Measurements from ENCODE around the gene SHROOM4.

Gene SHROOM4

DNA sequence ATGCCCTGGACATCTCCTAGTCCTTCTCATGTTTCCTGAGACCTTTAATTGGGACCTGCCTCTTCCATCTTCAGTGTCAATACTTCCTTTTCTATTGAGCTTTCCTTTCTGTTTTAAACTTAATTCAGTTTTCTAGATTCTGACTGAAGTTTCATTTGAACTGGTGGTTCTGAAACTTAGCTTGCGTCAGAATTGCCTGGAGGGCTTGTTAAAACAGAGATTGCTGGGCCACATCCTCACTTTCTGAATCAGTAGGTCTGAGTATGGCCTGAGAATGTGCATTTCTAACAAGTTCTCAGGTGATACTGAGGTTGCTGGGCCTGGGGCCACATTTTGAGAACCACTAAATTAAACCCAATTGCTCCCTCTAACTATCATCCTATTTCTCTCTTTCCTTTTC lies 191.2 kb downstream of the SHROOM4 start:
- POLR2A ChIA-PET: no interaction called here
- DNase-seq (ENCODE audit: low read depth, low spot score): no peak
- TF ChIP-seq, protein P1, sequence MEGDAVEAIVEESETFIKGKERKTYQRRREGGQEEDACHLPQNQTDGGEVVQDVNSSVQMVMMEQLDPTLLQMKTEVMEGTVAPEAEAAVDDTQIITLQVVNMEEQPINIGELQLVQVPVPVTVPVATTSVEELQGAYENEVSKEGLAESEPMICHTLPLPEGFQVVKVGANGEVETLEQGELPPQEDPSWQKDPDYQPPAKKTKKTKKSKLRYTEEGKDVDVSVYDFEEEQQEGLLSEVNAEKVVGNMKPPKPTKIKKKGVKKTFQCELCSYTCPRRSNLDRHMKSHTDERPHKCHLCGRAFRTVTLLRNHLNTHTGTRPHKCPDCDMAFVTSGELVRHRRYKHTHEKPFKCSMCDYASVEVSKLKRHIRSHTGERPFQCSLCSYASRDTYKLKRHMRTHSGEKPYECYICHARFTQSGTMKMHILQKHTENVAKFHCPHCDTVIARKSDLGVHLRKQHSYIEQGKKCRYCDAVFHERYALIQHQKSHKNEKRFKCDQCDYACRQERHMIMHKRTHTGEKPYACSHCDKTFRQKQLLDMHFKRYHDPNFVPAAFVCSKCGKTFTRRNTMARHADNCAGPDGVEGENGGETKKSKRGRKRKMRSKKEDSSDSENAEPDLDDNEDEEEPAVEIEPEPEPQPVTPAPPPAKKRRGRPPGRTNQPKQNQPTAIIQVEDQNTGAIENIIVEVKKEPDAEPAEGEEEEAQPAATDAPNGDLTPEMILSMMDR (IDR thresholded peaks at IDR 0.05; ENCODE audit: insufficient read depth, low read length, missing control alignments): no peak
- H3K4me3 ChIP-seq (ENCODE audit: low read depth, low read length): no peak overlapping the region
- CTCF ChIA-PET: no interaction called here

DNA sequence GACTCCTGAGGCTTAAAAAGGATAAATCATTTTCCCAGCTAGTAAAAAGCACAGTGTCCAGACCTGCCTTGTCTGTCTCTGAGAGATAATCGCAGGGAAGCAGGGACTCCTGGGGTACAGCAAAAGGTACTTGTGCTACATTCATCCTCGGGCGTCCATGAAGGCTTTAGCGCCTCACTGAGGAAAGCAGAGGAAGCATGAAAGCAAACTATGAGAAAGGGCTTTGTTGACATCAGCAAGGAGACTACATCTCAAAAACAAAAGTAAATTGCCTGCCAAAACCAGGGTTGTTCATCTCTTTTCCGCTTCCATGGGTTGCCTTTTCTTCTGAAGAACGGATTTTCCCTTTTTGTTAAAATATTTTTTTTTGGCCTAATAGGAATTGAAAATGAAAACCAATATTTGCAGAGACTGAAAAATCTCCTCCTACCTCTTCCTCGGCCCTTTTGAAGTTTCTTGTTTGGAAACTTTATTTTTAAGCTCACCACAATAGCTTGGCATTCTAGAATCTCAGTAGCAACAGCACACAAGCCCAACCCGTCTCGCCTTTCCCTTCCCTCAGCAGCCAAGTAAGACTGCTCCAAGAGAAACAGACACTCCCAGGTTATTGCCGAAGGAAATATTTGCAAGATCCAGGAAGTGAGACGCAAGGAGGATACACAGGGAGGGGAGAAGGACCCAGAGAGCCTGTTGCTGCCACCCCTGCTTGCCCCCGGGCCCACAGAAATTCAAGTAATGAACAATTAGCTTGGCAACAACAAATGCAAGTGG lies 195.0 kb downstream of the SHROOM4 start:
- ChIA-PET CTCF (no interaction called here), POLR2A (no interaction called here)
- no peak for DNase-seq (ENCODE audit: low read depth, low spot score)
- no peak overlapping the region for H3K4me3 ChIP-seq (ENCODE audit: low read depth, low read length)
- TF ChIP-seq, protein P1 (IDR thresholded peaks at IDR 0.05; ENCODE audit: insufficient read depth, low read length, missing control alignments): no peak

DNA sequence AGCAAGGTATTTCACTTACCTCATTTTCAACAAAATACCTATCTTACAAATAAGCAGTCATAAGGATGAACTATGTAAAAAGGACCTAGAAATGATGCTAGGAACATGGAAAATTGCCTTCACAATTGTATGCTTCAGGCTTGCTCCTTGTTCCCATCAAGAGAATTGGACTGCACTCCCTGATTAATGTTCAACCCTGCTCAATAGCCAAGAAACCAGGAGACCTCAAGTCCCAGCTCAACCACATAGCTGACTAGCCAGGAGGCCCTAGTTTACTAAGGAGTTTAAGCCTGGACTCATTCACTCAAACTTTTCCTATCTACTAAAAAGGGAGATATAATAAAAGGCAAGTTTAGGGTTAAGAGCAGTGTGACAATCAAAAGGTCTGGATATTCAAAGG lies 196.8 kb downstream of the SHROOM4 start:
- DNase-seq (ENCODE audit: low read depth, low spot score): no peak
- H3K4me3 ChIP-seq (ENCODE audit: low read depth, low read length): no peak overlapping the region
- TF ChIP-seq, protein P1 (IDR thresholded peaks at IDR 0.05; ENCODE audit: insufficient read depth, low read length, missing control alignments): no peak
- ChIA-PET CTCF (no interaction called here), POLR2A (no interaction called here)

DNA sequence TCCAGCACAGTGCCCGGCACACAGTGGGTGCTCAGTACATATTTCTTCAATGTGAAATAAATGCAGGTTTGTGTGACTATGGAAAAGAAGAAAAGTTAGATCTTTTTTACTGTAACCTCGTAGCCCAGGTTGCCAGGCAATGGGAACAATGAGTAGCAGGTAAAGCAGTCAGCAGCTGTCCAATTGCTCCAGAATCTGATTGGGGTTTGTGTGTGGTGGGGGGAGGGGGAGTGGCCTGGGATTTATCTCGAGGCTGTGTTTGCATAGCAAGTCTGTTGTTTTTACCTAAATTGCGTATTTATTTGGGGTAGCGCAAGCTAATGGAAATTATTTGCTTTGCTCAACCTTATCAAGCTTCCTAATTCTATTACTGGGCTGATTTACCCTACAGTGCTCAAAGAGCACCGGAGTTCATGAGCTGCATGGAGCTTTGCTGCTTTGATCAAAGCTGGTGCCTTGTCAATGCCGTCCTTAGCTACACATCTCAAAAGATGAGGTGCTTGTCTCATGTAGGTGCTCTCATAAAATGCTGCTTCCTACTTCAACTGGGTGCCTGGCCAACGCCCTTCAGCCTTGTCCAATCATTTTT lies 198.3 kb downstream of the SHROOM4 start:
- CTCF ChIA-PET: no interaction called here
- POLR2A ChIA-PET: no interaction called here
- TF ChIP-seq, protein P1 (IDR thresholded peaks at IDR 0.05; ENCODE audit: insufficient read depth, low read length, missing control alignments): no peak
- no peak for DNase-seq (ENCODE audit: low read depth, low spot score)
- H3K4me3 ChIP-seq (ENCODE audit: low read depth, low read length): no peak overlapping the region

DNA sequence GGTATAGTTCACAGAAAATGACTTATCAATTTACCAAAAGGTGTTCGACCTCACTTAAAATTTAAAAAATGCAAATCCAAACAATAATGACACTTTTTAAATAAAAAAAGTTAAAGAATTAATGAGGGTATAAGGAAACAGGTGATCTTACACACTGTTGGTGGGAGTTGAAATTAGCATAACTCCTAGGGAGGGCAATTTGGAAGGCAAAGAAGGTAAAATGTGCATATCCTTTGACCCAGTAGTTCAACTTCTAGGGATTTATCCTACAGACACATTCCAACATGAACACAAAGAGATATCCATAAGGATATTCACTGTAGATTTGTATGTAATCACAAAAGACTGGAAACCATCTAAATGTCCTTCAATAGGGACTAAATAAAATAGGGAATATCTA lies 199.5 kb downstream of the SHROOM4 start:
- no peak for DNase-seq (ENCODE audit: low read depth, low spot score)
- ChIA-PET CTCF (no interaction called here), POLR2A (no interaction called here)
- H3K4me3 ChIP-seq (ENCODE audit: low read depth, low read length): no peak overlapping the region
- TF ChIP-seq, protein P1 (IDR thresholded peaks at IDR 0.05; ENCODE audit: insufficient read depth, low read length, missing control alignments): no peak

DNA sequence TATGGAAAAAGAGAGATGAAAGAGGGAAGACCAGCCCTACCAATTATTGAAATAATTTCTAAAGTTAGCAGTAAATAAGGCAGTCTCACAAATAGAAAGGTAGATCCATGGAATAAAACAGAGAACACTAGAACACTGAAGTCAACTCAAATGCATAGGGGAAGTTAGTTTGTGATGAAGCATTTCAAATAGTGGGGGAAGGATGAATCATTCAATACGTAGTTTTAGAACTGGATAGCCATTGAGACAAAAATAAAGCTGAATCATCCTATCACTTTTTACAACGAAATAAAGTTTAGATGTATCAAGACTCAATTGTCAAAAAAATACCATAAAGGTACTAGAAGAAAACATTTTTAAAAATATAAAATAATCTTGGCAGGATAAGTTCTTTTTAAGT lies 200.1 kb downstream of the SHROOM4 start:
- ChIA-PET CTCF (no interaction called here), POLR2A (no interaction called here)
- no peak overlapping the region for H3K4me3 ChIP-seq (ENCODE audit: low read depth, low read length)
- TF ChIP-seq, protein P1 (IDR thresholded peaks at IDR 0.05; ENCODE audit: insufficient read depth, low read length, missing control alignments): no peak
- DNase-seq (ENCODE audit: low read depth, low spot score): no peak
